ENCODE data around the gene FAM171A2. TPM values are rescaled to one million over a fixed set of nuclear protein-coding genes. Genes with fewer than 3 reads are reported as not detected.

FAM171A2 gene
- total RNA-seq, 1 donor from 2014 or later = 3.4 TPM

GRCh38 chr17:44321246-44322120 lies 42.2 kb downstream of the FAM171A2 start:
- DNase-seq = no peak

DNA sequence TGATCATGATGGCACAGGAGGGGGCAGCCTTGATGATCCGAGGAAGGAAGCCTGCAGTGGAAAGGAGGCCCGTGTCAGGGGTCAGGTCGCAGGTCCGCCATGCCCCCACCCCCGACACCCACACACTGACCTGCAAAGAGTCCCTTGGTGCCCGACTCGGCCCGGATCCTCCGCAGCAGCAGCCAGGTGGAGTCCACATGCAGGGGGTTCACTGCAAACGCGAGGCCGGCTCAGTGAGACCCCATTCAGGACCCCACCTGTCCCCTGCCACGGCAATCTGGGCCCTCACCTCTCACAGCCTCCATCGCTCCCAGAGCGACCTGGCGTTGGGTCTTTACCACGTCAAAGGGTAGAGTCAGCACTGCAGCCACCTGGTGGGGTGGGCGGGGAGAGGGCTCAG lies 43.6 kb downstream of the FAM171A2 start:
- DNase-seq = no peak

- DNase-seq = no peak
Measured at GRCh38 chr17:44318077-44318892, 45.4 kb downstream of the FAM171A2 start.

DNA sequence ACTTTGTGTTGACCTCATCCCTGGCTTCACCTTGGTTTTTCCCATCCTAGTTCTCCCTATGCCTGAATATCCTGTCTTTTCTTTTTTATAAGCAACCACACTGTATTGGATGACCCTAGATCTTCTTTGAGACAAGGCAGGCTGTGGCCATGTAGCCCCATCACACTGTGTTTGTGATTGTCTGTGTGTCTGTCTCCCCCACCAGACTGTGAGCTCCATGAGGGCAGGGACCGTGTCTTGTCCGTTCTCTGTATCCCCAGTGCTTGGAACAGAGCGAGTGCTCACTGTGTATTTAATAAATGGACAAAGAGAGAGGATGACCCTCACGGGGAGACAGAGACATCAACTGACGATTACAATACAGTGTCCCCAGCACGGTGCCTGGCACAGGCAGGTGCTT lies 46.1 kb downstream of the FAM171A2 start:
- no peak for DNase-seq

DNA sequence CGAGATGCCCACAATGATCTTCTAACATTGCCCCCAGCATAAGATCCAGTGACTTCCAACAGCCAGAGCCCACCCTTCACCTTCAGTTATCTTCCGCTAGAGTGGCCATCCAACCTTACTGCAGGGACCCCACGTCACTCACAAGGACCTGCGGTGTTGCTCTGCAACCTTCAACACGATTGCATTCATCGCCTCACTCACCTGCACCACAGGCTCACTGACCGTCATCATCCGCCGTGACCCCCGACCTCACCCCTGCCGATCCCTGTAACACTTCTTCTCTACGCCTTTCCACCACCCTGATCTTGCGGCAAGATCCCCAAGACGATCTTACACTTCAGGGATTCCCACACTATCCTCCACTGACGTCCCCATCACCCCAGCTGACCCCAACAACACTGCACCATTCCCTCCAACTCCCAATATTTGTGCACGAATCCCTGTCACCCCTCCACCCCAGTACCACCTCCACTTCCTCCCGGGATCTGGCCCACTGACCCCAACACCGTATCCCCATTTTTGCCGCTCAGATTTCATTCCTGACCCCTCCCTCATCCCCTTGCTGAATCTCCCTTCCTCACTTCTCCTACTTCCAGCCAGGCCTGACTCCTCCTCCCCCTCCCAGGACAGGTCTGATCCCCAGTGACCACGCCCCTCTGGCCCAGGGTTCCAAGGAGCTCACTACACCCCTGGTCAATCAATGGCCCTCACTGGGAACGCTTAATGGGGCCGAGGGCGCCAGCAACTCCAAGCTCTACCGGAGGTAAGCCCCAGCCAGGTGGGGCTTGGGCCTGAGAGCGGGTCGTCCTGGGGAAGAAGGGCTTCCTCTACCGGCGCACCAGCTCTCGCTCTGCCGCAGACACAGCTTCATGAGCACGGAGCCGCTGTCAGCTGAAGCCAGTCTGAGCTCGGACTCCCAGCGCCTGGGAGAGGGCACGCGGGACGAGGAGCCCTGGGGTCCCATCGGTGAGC lies 47.6 kb downstream of the FAM171A2 start:
- DNase-seq = no peak

DNA sequence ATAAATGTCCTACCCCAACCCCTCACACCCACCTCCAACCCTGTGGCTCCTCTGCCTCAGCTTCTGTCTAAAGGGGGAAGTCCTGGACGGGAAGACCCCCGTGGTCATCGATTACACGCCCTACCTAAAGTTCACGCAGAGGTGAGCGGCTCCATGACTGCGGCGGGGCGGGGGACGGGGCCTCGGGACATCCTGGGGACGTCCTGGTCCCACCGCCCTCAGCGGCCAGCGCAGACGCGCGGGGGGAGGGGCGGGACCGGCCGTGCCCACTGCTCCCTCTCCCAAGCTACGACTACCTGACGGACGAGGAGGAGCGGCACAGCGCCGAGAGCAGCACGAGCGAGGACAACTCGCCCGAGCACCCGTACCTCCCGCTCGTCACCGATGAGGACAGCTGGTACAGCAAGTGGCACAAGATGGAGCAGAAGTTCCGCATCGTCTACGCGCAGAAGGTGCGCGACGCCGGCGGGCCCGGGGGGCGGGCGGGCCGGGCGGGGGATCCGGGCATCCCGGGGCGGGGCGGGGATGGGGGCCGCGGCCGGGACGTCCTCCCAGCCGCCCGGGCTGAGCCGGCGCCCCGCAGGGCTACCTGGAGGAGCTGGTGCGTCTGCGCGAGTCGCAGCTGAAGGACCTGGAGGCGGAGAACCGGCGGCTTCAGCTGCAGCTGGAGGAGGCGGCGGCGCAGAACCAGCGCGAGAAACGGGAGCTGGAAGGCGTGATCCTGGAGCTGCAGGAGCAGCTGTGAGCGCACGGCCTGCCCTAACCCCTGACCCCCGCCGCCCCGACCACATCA lies 48.6 kb downstream of the FAM171A2 start:
- no peak for DNase-seq

- DNase-seq = no peak
Measured at GRCh38 chr17:44314524-44314868, 49.2 kb downstream of the FAM171A2 start.

DNA sequence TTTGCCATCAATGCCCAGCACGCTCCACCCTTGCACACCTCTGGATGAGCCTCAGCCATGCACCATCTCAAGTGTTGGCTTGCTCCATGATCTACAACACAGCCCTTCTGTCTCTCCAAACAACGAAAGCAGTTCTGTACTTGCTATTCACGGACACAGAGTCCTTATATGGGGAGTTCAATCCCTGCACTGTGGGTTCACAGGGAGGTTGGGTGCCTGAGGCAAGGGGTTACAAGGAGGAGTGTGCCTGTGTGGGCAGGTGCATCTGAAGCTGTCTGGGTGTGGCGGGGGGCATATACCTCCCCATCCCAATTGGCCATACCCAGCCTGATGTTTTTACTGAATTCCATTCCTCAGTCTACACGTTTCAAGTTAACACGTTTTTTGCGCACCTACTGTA lies 49.6 kb downstream of the FAM171A2 start:
- no peak for DNase-seq

GRCh38 chr17:44312396-44313104 lies 51.1 kb downstream of the FAM171A2 start:
- DNase-seq = no peak

DNA sequence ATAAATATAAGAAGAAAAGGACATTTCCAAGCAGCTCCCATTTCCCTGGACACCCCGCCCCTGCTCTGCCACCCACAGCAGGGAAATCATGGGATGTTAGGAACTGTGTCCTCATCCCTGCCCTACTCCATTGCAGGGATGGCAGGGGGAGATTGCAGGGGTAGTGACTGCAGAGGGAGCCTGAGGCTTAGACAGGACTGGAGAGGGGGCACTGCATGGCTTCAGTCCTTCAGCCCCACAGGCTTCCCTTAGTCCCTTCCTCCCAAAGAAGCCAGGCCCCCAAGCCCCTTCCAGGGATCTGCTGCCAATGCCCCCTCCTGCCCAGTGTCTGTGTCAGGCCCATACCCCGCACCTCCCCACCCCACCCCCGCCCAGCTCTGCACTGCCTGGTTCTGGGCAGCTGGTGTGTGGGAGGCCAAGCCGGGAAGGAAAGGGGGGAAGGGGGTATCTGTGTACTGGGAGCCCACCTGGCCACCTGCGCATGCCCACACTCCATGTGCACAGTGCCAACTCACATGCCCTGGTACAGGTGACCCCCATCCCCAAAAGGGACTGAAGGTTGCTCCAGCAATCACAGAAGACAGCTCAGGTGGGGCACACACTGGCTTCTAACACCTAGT lies 52.0 kb downstream of the FAM171A2 start:
- DNase-seq = no peak

DNA sequence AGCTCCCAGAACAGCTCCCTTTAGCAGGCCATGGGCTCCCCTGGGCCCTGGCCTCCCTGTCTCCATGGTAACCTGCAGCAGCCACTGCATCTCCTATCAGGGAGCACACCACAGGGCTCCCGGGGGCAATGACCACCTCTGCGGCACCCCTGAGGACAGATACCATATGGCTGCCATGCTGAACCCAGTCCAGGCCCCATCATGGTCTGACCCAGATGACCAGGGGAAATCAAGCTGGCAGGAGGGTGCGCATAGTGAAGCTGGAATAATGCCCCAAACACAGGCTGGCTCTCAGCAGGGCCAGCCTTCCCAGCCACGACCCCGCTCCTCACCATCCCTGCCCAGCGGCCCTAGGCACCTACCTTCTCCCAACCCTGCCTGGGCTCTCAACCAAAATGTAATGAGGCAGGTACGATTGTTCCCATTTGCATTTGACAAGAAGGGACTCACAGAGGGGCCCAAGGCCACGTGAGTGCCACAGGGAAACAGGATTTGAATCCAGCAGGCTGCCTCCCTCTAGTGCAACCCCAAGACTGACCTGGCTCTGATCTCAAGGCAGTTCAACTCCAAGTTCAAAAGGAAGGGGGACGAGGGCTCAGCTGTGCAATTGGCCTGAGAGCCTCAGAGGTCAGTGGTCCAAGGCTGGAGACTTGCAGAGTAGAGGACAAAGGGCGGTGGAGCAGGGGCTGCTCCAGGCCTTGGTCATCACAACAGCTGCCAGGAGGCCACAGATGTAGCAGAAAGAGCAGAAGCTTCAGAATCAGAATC lies 52.9 kb downstream of the FAM171A2 start:
- no peak for DNase-seq

DNA sequence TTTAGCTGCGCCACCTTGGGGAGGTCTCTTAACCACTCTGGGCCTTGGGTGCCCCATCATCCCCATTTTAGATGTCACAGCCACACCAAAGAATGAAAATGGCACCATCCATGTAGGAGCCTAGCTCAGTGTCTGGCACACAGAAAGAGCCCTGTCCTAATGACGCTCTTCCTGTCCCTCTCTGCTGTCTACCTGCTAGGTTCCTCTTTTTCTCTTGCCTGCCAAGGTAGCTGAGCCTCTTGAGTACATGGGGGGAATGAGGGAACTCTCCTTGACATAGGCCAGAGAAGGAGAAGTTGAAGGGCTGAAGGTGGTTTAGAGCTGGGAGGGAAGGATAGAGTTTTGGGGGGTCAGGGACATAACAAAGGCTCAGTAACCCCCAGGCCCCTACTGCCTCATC lies 53.5 kb downstream of the FAM171A2 start:
- no peak for DNase-seq

GRCh38 chr17:44309472-44309871 lies 54.2 kb downstream of the FAM171A2 start:
- no peak for DNase-seq

GRCh38 chr17:44308865-44309264 lies 54.8 kb downstream of the FAM171A2 start:
- DNase-seq = no peak

DNA sequence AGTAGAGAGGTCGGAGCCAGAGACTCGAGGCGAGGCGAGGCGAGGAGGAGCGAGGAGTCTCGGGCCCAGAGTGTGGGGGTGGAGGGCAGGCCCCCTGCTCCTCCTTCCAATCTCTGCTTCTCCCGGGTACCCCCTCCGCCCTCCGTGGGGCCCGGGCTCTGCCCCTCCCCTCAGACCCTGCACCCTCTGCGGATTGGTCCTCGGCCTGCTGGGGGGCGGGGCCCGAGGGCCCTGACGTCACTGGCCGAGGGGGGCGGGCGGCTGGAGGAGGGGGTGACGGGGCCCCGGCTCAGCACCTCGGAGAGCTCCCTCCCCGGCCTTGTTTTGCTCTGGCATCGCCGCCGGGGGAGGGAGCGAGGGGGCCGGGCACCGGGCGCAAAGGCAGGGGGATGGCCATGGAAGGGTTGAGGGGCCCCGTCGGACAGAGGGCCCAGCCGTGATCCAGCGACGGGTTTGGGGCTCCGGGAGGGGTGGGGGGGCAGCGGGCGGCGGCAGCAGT lies 55.3 kb downstream of the FAM171A2 start, which contains the start of gene RUNDC3A:
Gene RUNDC3A (plus strand): TSS at position 282 of the 499 bp plus-strand sequence. CDS start 232 bp downstream, outside the sequence.
- DNase-seq = peak; percentile 82

GRCh38 chr17:44307387-44308186 lies 56.1 kb downstream of the FAM171A2 start:
- DNase-seq = peak; percentile 56

- no peak for DNase-seq
Measured at GRCh38 chr17:44304651-44305050, 59.0 kb downstream of the FAM171A2 start.

Data from skin of body (tissue), 2 donors.